Measurements from ENCODE around the gene SCLY.
"Not testable (repeated sequence)": the region's sequence is repeated elsewhere in the genome, so short reads cannot be mapped to it uniquely, and the experiment has no call there.

- TF ChIP-seq USF2 (IDR thresholded peaks at IDR 0.05); ELK1 (IDR thresholded peaks at IDR 0.05; ENCODE audit: low read depth, low read length); SMC3 (IDR thresholded peaks at IDR 0.05); EP300 (IDR thresholded peaks at IDR 0.05): not testable (repeated sequence)
- TF ChIP-seq, protein P1, sequence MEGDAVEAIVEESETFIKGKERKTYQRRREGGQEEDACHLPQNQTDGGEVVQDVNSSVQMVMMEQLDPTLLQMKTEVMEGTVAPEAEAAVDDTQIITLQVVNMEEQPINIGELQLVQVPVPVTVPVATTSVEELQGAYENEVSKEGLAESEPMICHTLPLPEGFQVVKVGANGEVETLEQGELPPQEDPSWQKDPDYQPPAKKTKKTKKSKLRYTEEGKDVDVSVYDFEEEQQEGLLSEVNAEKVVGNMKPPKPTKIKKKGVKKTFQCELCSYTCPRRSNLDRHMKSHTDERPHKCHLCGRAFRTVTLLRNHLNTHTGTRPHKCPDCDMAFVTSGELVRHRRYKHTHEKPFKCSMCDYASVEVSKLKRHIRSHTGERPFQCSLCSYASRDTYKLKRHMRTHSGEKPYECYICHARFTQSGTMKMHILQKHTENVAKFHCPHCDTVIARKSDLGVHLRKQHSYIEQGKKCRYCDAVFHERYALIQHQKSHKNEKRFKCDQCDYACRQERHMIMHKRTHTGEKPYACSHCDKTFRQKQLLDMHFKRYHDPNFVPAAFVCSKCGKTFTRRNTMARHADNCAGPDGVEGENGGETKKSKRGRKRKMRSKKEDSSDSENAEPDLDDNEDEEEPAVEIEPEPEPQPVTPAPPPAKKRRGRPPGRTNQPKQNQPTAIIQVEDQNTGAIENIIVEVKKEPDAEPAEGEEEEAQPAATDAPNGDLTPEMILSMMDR (IDR thresholded peaks at IDR 0.05) = not testable (repeated sequence)
- TF ChIP-seq, protein P2, sequence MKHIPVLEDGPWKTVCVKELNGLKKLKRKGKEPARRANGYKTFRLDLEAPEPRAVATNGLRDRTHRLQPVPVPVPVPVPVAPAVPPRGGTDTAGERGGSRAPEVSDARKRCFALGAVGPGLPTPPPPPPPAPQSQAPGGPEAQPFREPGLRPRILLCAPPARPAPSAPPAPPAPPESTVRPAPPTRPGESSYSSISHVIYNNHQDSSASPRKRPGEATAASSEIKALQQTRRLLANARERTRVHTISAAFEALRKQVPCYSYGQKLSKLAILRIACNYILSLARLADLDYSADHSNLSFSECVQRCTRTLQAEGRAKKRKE (CRISPR knock-in tag; IDR thresholded peaks at IDR 0.05; ENCODE audit: low read depth) = not testable (repeated sequence)
Measured at GRCh38 chr2:238057696-238058575, 2.9 kb upstream of the SCLY start.
